HepG2 (cell line): Measurements from ENCODE around the gene TUBGCP3. TPM values are rescaled to one million over a fixed set of nuclear protein-coding genes. Genes with fewer than 3 reads are reported as not detected.

ENCODE experiments used
- ARNT2 ChIP-seq: sonication (generic); formaldehyde crosslinking; IDR thresholded peaks from 2 replicates; pipeline ENCODE4 v1.8.0; 2022; ENCODE audit warnings: mild to moderate bottlenecking, low read depth, missing genetic modification reagents, moderate library complexity
- ASH2L ChIP-seq: fragments of 300-600, 200-600 bp; sonication (generic); IDR thresholded peaks from 2 replicates; pipeline ENCODE4 v1.7.0; 2017; ENCODE audit warnings: low read depth, mild to moderate bottlenecking, moderate library complexity, mixed read lengths, low read length; ENCODE audit not compliant: insufficient read length
- EZH2 ChIP-seq: conservative IDR thresholded peaks from 2 replicates; pipeline ENCODE4 v1.6.1; 2012; ENCODE audit warnings: mild to moderate bottlenecking, low read depth, low read length, moderate library complexity
- FOXC1 ChIP-seq: sonication (generic); formaldehyde crosslinking; IDR thresholded peaks from 2 replicates; pipeline ENCODE4 v1.8.0; 2022; ENCODE audit warnings: mild to moderate bottlenecking, missing genetic modification reagents, borderline replicate concordance
- GATAD1 ChIP-seq: IDR thresholded peaks from 2 replicates; pipeline ENCODE4 v1.6.1; 2016; ENCODE audit warnings: missing genetic modification reagents, missing compliant biosample characterization
- GMEB1 ChIP-seq: sonication (generic); formaldehyde crosslinking; IDR thresholded peaks from 2 replicates; pipeline ENCODE4 v1.5.1; 2020; ENCODE audit warnings: missing genetic modification reagents, mild to moderate bottlenecking, borderline replicate concordance
- HNRNPLL ChIP-seq: fragments of 200-400 bp; formaldehyde crosslinking; IDR thresholded peaks from 2 replicates; pipeline ENCODE4 v1.6.1; 2017; ENCODE audit warnings: mild to moderate bottlenecking, low read depth, low read length; ENCODE audit not compliant: poor library complexity, severe bottlenecking
- KDM5B ChIP-seq: sonication (generic); formaldehyde crosslinking; IDR thresholded peaks from 2 replicates; pipeline ENCODE4 v1.4.0; 2020; ENCODE audit warnings: missing genetic modification reagents, mild to moderate bottlenecking, borderline replicate concordance
- MAX ChIP-seq: IDR thresholded peaks from 2 replicates; pipeline ENCODE4 v1.6.1; 2012; ENCODE audit warnings: inconsistent platforms
- MYC ChIP-seq: sonication (generic); formaldehyde crosslinking; IDR thresholded peaks from 2 replicates; pipeline ENCODE4 v1.9.0; 2021; ENCODE audit warnings: missing genetic modification reagents, borderline replicate concordance
- PHF5A ChIP-seq: IDR thresholded peaks from one replicate; pipeline ENCODE4 v1.6.1; 2018; ENCODE audit warnings: low read depth, missing genetic modification reagents; ENCODE audit not compliant: unreplicated experiment
- POGZ ChIP-seq: sonication (generic); formaldehyde crosslinking; IDR thresholded peaks from 2 replicates; pipeline ENCODE4 v1.4.0; 2020; ENCODE audit warnings: mild to moderate bottlenecking, missing genetic modification reagents
- RAD21 ChIP-seq: fragments of 450-650 bp; formaldehyde crosslinking; IDR thresholded peaks from 2 replicates; pipeline ENCODE4 v1.5.0; 2020; ENCODE audit warnings: mild to moderate bottlenecking
- RBM39 ChIP-seq: fragments of 200-400 bp; formaldehyde crosslinking; IDR thresholded peaks from one replicate; pipeline ENCODE4 v1.6.1; 2018; ENCODE audit warnings: antibody characterized with exemption, mild to moderate bottlenecking, low read depth, low read length; ENCODE audit not compliant: poor library complexity, severe bottlenecking
- SP4 ChIP-seq: sonication (generic); formaldehyde crosslinking; IDR thresholded peaks from 2 replicates; pipeline ENCODE4 v1.8.1; 2023; ENCODE audit warnings: mild to moderate bottlenecking, missing genetic modification reagents
- SP5 ChIP-seq: IDR thresholded peaks from 2 replicates; pipeline ENCODE4 v1.6.1; 2016; ENCODE audit warnings: low read depth, borderline replicate concordance
- SSRP1 ChIP-seq: IDR thresholded peaks from 2 replicates; pipeline ENCODE4 v1.6.1; 2016; ENCODE audit warnings: control low read depth
- ZBTB38 ChIP-seq: sonication (generic); formaldehyde crosslinking; IDR thresholded peaks from 2 replicates; pipeline ENCODE4 v1.5.1; 2020; ENCODE audit warnings: mild to moderate bottlenecking, missing genetic modification reagents
- ZGPAT ChIP-seq: IDR thresholded peaks from 2 replicates; pipeline ENCODE4 v1.6.1; 2016; ENCODE audit warnings: mild to moderate bottlenecking
- ZHX1 ChIP-seq: sonication (generic); formaldehyde crosslinking; IDR thresholded peaks from 2 replicates; pipeline ENCODE4 v1.8.1; 2022; ENCODE audit warnings: low read depth, mild to moderate bottlenecking, missing genetic modification reagents
- ZNF546 ChIP-seq: sonication (generic); formaldehyde crosslinking; conservative IDR thresholded peaks from 2 replicates; pipeline ENCODE4 v1.8.1; 2023; ENCODE audit warnings: mild to moderate bottlenecking, missing genetic modification reagents
- polyA plus RNA-seq, 8 experiments: library from polyadenylated mRNA; depleted of rRNA in 3 of 8; stranded (reverse) in 7 of 8; unstranded in 1 of 8; fragments of >200 nt; fragmentation: Illumina TruSeq in 4 of 8; extraction: Trizol in 4 of 8; gene quantifications; 2 replicates each; pipeline versions ENCODE4 v1.2.1 to v1.2.3, GENCODE V29; 2011 to 2016; ENCODE audit warnings: low read depth in 4 of 8, missing spikeins in 1 of 8, mixed read lengths in 1 of 8; ENCODE audit not compliant: insufficient read depth in 1 of 8
- total RNA-seq, 5 experiments: library from RNA; depleted of rRNA; stranded (reverse); fragments of >200 nt; fragmentation: Illumina TruSeq; extraction: Trizol; gene quantifications; 2 replicates each; pipeline ENCODE4 v1.2.3, GENCODE V29; 2016; ENCODE audit warnings: low read depth in 1 of 5

TUBGCP3 gene
- total and polyA plus RNA-seq, 2 of the 13 experiments (the other 11 are each of a cell fraction or from before 2014, with no cell fraction given): 12.6 to 15.5 TPM

- TF ChIP-seq ASH2L (peak; percentile 30), HNRNPLL (peak; percentile 47), EZH2 (0 out of 2 replicates have a peak, but pooled peaks have one; percentile 71), RBM39 (peak; percentile 56), KDM5B (CRISPR knock-in tag) (peak; percentile 67; the same call in 1 of the 2 replicates), MYC (peak; percentile 38; the same call in 1 of the 2 replicates), POGZ (CRISPR knock-in tag) (0 out of 2 replicates have a peak, but pooled peaks have one; percentile 33), PHF5A (CRISPR knock-in tag) (no peak), ZHX1 (CRISPR knock-in tag) (no peak), SP4 (peak; percentile 42; the same call in 1 of the 2 replicates), ZGPAT (peak; percentile 42; the same call in 1 of the 2 replicates), SSRP1 (CRISPR knock-in tag) (no peak), ARNT2 (CRISPR knock-in tag) (0 out of 2 replicates have a peak, but pooled peaks have one; percentile 22), ZBTB38 (CRISPR knock-in tag) (peak; percentile 59; the same call in 1 of the 2 replicates), RAD21 (CRISPR knock-in tag) (peak; percentile 93), ZNF546 (no peak), FOXC1 (CRISPR knock-in tag) (peak; percentile 55; the same call in 1 of the 2 replicates), SP5 (CRISPR knock-in tag) (peak; percentile 95), GMEB1 (0 out of 2 replicates have a peak, but pooled peaks have one; percentile 22), GATAD1 (peak; percentile 19; the same call in 1 of the 2 replicates), MAX (peak; percentile 35; the same call in 1 of the 2 replicates)
These were observed 18.4 kb upstream of the TUBGCP3 start (continued) for GRCh38 chr13:112606109-112607001.
